NCI-H2171 (cell line): ENCODE measurements around the gene GRPEL1.

Source experiments
- DNase-seq: peaks from one replicate; lab custom pipeline; 2025; lab: John Stamatoyannopoulos, UW

The GRPEL1 gene

GRCh38 chr4:7062816-7063215, 5.0 kb downstream of the GRPEL1 start:
- no peak for DNase-seq

- no peak for DNase-seq
Measured at GRCh38 chr4:7061815-7062214, 6.0 kb downstream of the GRPEL1 start.

- DNase-seq: no peak
Measured at GRCh38 chr4:7060346-7061150, 7.3 kb downstream of the GRPEL1 start.

GRCh38 chr4:7059662-7060061, 8.2 kb downstream of the GRPEL1 start:
- no peak for DNase-seq

GRCh38 chr4:7058792-7059191, 9.1 kb downstream of the GRPEL1 start:
- DNase-seq: no peak

- DNase-seq: no peak
Measured at GRCh38 chr4:7055990-7056325, 11.9 kb downstream of the GRPEL1 start.

GRCh38 chr4:7055111-7055989, 12.5 kb downstream of the GRPEL1 start:
- DNase-seq: no peak

GRCh38 chr4:7054106-7054880, 13.6 kb downstream of the GRPEL1 start:
- no peak for DNase-seq

GRCh38 chr4:7052923-7053715, 14.7 kb downstream of the GRPEL1 start:
- DNase-seq: no peak

- DNase-seq: no peak
Measured at GRCh38 chr4:7052313-7052712, 15.6 kb downstream of the GRPEL1 start.

GRCh38 chr4:7051905-7052304, 16.0 kb downstream of the GRPEL1 start:
- no peak for DNase-seq

- DNase-seq: no peak
Measured at GRCh38 chr4:7051144-7051495, 16.7 kb downstream of the GRPEL1 start.

GRCh38 chr4:7050481-7051143, 17.3 kb downstream of the GRPEL1 start:
- DNase-seq: no peak

- DNase-seq: no peak
Measured at GRCh38 chr4:7049739-7050138, 18.1 kb downstream of the GRPEL1 start.

- no peak for DNase-seq
Measured at GRCh38 chr4:7049295-7049694, 18.6 kb downstream of the GRPEL1 start.

- no peak for DNase-seq
Measured at GRCh38 chr4:7048642-7049041, 19.2 kb downstream of the GRPEL1 start.

- no peak for DNase-seq
Measured at GRCh38 chr4:7046971-7047370, 20.9 kb downstream of the GRPEL1 start.

- no peak for DNase-seq
Measured at GRCh38 chr4:7045961-7046921, 21.6 kb downstream of the GRPEL1 start.

- DNase-seq: no peak
Measured at GRCh38 chr4:7045553-7045952, 22.3 kb downstream of the GRPEL1 start.
